ENCODE results near the gene TAS2R41.
"Not testable (repeated sequence)": the region's sequence is repeated elsewhere in the genome, so short reads cannot be mapped to it uniquely, and the experiment has no call there.

TAS2R41 gene

DNA sequence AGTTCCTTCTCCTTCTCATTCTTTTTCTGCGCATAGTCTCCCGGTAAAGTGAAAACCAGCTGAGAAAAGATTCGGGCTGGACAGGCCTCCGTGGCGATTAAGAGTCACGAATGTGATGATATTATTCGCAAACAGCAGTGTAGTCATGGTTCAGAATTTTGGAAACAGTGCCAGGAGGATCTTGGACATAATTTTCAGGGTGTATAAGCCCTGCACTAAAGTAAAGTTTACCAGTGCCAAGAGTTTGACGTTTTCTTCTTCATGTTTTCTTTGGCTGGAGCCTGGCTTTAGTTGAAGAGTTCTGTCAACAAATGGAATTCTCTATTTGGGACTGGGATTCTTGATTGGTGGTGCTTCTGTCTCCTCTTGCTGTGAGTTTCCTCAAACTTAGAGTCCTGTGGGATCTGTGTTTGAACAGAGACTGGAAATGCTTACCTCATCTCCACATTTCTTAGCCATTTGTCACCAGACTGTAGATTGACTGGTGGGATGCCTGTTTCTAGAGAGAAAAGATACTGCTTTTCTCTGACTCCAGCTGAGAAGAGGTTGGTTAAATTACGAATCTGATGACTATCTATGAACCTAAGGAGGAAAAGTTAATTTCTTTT lies 44.7 kb downstream of the TAS2R41 start:
- DNase-seq = not testable (repeated sequence)
